T47D (cell line): ENCODE data around the gene HACD2.
A peak's percentile ranks its signal among the peaks of the same experiment; 100 is the strongest.
"Not testable (repeated sequence)": the region's sequence is repeated elsewhere in the genome, so short reads cannot be mapped to it uniquely, and the experiment has no call there.

Source experiments
- DNase-seq, 2 experiments: peaks; one replicate each; pipeline versions ENCODE4 v3.0.0 to v3.0.0-alpha.2; 2011 to 2012; ENCODE audit warnings: low read depth in 1 of 2, low spot score in 1 of 2
- JUND ChIP-seq: IDR thresholded peaks from 2 replicates; pipeline ENCODE4 v1.6.1; 2012; ENCODE audit warnings: low read depth
- in situ Hi-C: cut with HindIII; loops from 2 replicates; pipeline ENCODE4 v1.10.0; 2016; ENCODE audit warnings: low sequenced_read_pairs, low pct_unique_long_range_greater_than_20kb

HACD2 gene

DNA sequence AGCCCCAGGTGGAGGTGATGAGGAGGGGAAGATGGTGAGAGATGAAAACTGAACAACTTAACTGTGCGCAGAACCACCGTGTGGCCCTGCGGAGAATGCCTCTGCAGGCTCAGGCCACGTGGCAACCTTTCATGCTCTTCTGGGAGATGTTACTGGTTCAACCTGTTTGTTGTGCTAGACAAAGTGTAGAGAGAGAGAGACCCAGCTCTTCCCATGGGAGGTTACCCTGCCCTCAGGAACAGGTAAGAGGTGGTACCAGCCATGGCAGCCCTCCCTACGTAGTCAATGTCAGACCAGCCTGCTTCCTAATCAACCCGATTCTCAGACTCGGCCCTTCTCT is 37.0 kb upstream of the HACD2 start:
- peak in 1 of 2 experiments; percentile 77 for DNase-seq
- TF ChIP-seq JUND = no peak
- in situ Hi-C loops = no loop called here

DNA sequence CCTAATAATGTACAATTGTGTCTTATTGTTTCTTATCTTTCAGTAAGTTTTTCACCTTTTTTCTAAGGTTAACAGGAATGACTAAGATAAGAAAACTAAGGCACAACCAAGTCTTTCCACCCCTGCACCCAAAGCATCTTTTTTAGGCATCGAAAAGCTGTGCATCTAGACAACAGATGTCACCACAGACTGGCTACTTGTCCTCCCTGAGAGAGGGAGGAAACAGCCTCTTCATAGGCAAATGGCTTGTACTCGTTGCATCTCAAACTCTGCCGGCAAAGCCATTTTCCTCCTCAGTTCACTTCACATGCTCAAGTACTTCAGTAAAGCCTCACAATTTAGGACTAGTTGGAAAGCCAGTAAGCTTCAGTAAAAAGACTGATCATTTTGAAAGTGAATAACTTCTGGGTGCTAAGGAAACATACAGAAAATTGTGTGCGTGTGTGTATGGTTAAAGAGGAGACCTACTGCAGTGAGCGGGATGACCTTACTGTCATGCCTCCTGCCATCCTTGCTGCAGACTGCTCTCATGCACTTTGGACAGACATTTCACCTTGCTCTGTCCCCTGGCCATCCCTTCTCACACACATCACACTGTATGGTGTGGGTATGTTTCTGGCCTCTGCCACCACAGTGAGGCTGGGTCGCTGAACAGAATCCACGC is 36.5 kb upstream of the HACD2 start:
- TF ChIP-seq JUND = no peak
- in situ Hi-C loops = no loop called here
- DNase-seq = no peak

DNA sequence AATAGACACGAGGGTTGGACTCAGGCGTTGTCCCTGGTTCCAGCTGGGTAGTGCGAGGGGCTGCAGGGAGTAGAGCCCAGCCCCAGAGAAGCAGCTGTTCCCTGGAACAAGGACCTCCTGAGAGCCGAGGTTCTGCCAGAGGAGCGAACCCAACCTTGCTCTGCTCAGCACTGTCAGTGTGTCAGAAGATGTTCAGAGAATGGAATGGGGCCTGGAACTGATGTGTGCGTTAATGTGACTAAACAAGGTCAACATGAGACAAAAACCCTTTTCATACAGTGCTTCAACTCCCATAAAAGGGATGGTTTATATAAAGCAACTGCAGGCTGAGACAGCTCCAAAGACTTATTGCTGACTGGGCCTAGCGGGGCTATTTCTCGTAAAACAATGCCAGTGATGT is 35.5 kb upstream of the HACD2 start:
- no peak for DNase-seq
- in situ Hi-C loops = no loop called here
- no peak for TF ChIP-seq JUND

DNA sequence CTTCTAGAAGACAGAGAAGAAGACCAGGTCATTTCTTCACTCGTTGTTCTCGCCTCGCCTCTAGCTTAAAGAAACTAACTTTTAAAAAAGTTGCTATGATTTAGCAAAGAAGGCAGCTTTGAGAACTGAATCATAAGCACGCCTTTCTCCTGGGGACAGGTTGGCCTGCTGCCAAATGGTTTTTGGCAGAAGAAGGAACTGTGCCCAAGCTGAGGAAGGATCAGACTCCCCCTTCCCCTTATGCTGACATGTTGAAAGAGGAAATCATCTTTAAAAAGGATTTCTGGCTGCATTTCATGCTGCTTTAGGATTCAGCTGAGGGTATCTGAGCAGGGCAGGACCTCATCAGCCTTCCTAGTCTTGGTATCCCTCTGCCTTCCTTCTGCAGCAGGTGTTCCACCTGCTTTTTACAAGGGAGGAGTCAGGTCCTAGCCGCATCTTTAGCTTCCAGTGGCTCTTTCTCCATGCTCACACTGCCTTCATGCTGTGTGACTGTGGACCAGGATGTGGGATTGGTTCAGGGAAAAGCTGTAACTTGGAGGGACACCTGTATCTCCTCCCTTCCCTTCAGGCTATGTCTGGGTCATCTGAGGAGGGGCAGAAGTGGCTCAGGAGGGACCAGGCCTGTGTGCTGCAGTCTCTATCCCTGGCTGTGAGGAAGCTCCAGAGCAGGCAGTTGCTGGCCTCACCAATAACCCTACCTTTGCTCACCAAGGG is 34.1 kb upstream of the HACD2 start:
- no peak for DNase-seq
- in situ Hi-C loops = no loop called here
- no peak for TF ChIP-seq JUND

DNA sequence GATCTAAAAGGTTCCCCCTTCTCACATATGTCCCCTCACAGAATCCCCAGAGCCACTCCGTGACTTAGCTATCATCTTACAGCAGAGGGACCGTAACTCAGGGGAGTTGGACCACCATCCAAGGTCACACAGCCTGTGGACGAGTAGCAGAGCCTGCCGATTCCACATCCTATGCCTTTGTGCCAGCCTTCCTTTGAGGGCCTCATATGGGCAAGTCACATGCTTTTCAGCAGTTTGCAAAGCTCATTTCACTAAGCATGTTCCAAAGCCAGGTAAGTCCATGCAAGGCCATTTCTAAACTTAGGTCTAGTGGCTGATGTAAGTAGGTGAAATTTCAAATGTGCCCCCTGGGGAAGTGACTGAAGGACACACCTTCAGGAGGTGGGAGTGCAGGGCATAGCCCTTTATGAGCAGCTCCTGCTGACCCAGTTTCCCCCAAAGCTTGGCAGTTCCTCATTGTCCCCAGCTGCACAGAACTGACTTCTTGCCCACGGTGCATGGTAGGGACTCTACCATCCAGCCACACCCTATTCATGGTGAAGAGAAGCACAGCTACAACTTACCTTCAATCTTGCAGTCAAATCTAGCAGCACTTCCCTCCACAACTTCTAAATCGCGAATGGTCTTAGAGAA is 33.3 kb upstream of the HACD2 start:
- DNase-seq = no peak
- no peak for TF ChIP-seq JUND

DNA sequence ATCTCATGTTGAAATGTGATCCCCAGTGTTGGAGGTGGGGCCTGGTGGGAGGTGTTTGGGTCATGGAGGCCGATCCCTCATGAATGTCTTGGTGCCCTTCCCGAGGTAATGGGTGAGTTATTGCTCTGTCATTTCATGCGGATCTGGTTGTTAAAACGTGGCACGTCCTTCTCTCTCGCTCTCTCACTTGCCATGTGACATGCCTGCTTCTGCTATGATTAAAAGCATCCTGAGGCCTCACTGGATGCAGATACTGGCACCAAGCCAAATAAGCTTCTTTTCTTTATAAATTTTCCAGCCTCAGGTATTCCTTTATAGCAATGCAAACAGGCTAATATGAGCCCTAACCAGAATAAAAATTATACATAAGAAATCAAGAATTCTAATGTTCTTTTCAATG is 31.7 kb upstream of the HACD2 start:
- no peak for TF ChIP-seq JUND
- in situ Hi-C loops = no loop called here

More for the DNA sequence above, 33.3 kb upstream of the HACD2 start:
- in situ Hi-C loops = no loop called here

DNA sequence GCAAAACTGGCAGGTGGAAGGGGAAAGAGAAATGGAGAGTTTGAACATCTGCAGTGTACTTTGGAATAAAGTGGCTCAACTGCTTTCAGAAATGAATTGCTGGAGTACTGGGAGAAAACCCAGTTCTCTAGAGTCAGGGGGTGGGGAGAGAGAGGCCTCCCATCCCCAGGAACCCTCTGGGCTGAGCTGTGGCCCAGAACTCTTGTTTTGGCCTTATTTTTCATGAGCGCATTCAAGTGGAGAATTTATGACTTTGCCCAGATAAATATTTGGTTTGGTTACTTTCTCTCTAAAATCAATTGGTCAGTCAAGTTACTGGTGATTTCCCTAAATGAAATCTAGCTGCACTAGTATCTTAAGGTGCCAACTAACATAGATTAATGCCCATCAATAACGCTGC is 28.7 kb upstream of the HACD2 start:
- in situ Hi-C loops = no loop called here
- no peak for DNase-seq
- TF ChIP-seq JUND = no peak

More for the DNA sequence above, 31.7 kb upstream of the HACD2 start:
- DNase-seq = no peak

DNA sequence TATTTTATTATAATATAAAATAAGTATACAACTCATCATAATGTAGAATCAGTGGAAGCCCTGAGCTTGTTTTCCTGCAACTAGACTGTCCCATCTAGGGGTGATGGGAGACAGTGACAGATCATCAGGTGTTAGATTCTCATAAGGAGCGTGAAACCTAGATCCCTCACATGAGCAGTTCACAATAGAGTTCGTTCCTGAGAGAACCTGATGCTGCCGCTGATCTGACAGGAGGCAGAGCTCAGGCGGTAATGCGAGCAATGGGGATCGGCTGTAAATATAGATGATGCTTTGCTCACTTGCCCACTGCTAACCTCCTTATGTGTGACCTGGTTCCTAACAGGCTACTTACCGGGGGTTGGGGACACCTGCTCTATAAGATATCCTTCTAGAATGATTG is 26.8 kb upstream of the HACD2 start:
- in situ Hi-C loops, DNase-seq: not testable (repeated sequence)

DNA sequence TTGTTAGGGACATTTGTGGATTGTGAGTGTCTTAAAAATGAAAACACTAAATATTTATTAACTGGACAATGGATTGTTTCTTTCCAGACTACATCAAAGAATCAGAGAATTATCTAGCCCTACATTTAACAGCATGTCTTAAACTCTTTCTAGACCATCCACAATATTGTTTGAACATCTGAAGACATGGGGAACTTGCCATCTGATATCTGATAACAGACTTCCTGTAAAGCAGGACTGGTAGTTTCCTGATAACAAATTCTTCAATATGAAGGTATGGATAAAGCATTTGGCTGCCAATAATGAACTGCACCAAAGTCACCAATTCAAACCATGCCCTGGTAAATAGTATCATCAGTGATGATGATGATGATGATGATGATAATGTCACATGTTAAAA is 26.2 kb upstream of the HACD2 start:
- in situ Hi-C loops = no loop called here
- DNase-seq = no peak
- no peak for TF ChIP-seq JUND

DNA sequence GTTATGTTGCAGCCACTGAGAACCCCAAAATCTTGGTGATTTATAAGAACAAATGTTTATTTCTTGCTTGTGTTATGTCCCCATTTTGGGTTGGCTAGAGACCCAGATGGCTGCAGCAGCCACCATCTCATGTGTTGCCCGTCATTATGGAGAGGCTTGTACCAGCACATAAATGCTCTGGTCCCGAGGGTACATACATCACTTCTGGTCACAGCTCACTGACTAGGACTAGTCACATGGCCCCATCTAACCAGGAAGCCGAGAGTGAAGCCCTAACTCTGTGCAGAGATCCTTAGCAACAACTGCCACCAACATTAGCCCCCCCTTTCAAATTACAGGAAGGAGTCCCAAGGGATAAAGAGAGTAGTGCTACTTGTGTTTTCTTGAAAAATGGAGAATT is 25.5 kb upstream of the HACD2 start:
- TF ChIP-seq JUND = no peak
- in situ Hi-C loops = no loop called here
- DNase-seq = no peak

DNA sequence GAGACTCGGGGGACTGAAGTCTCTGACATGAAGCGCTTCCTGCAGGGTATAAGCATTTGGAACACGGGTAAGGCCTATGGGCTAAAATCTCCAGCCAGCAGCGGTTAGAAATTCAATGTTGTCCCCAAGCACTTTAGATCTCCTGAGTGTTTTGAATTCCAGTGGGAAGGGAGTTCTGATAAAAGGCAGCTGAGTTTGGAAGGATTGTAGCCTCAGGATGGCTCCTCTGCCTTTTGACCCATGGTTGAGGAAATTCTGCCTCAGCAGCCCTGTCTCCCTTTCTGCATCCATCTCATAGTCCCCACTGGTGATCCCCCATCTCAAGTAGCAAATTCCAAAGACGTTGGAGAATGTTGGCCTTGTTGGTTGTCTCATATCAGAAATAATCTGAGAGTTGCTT is 24.2 kb upstream of the HACD2 start:
- no peak for DNase-seq
- in situ Hi-C loops = no loop called here
- TF ChIP-seq JUND = no peak

DNA sequence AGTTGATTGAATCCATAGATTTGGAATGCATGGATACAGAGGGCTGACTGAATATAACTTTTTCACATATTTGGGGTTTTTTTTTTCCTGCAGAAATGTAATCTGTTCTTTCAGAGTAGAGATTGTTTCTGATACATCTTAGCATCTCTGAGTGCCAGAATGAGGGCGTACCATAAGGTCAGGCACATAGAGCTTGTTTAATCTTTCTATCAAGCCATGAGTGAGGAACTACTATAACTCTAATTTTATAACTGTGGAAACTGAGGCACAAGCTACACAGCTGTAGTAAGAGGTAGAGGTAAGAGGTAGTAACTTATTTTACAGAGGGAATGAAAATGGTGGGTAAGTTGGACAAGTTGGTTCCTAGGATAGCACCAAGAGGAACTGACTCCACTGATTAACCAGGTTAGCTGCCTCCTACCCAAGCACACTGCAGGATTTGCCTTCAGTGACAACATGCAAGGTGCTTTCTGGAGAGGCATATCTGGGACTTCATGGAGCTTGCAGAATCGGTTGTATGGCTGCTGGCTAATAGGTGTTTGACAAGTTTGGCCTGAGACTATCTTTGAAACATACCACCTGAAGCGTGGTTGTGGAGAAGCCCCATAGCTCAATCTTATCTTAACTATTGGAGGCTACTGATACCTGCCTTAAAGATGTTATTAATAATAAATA is 23.5 kb upstream of the HACD2 start:
- DNase-seq = no peak
- no peak for TF ChIP-seq JUND
- in situ Hi-C loops = no loop called here

DNA sequence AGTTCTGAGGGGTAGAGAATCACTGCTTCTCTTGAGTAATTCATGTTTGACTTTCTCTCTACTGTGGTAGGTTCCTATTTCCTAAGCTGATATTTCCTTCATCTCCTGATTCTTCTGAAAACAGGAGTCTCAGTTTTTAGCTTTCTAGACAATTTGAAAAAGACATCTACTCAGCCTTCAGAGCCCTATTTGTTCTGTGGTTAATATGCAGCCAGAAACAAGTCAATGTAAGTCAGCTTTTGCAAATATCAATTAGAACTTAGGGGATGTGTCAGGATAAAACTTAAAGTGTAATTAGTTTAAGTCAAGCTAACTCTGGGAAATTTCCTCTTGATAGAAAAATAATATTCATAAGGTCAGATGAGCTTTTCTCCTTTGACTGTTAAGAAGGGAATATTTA is 21.7 kb upstream of the HACD2 start:
- TF ChIP-seq JUND = no peak
- DNase-seq = no peak
- in situ Hi-C loops = no loop called here
